ENCODE results near the gene TEX51.

- TF ChIP-seq POLR2A (IDR thresholded peaks at IDR 0.05; ENCODE audit: low read length) (no peak), GATA1 (IDR thresholded peaks at IDR 0.05; ENCODE audit: low read depth, low read length) (no peak)
Measured at GRCh38 chr2:126891681-126892500, 6.8 kb upstream of the TEX51 start.

Measured in erythroblast (primary cell).